Hepatocyte (in vitro differentiated cells): ENCODE data around the gene VMAC. TPM values are rescaled to one million over a fixed set of nuclear protein-coding genes. Genes with fewer than 3 reads are reported as not detected.

ENCODE experiments used
- DNase-seq: peaks from one replicate; pipeline ENCODE4 v3.0.0-alpha.2; 2016; ENCODE audit warnings: low spot score
- H2AFZ ChIP-seq: fragments of 200-600 bp; sonication (generic); 2 replicates; pipeline ENCODE4 v1.6.0; 2016; ENCODE audit warnings: antibody characterized with exemption, mild to moderate bottlenecking
- H3K27ac ChIP-seq: fragments of 200-600 bp; sonication (generic); 2 replicates; pipeline ENCODE4 v1.5.1; 2016; ENCODE audit warnings: mild to moderate bottlenecking
- H3K27me3 ChIP-seq: fragments of 200-600 bp; sonication (generic); 2 replicates; pipeline ENCODE4 v1.6.1; 2016
- H3K36me3 ChIP-seq: fragments of 200-600 bp; sonication (generic); replicated peaks from 2 replicates; pipeline ENCODE4 v1.5.1; 2016; ENCODE audit warnings: low read depth; ENCODE audit not compliant: insufficient read depth
- H3K4me1 ChIP-seq: fragments of 200-600 bp; sonication (generic); 2 replicates; pipeline ENCODE4 v1.5.1; 2016; ENCODE audit warnings: mild to moderate bottlenecking, moderate library complexity; ENCODE audit not compliant: insufficient read depth
- H3K4me2 ChIP-seq: fragments of 200-600 bp; sonication (generic); 2 replicates; pipeline ENCODE4 v1.6.0; 2016
- H3K4me3 ChIP-seq: fragments of 200-600 bp; sonication (generic); 2 replicates; pipeline ENCODE4 v1.5.1; 2016; ENCODE audit warnings: mild to moderate bottlenecking
- H3K79me2 ChIP-seq: fragments of 200-600 bp; sonication (generic); 2 replicates; pipeline ENCODE4 v1.6.0; 2017; ENCODE audit warnings: mild to moderate bottlenecking
- H3K9me2 ChIP-seq: fragments of 200-600 bp; sonication (generic); replicated peaks from 2 replicates; pipeline ENCODE4 v1.6.0; 2017; ENCODE audit warnings: mild to moderate bottlenecking; ENCODE audit not compliant: insufficient read depth
- H3K9me3 ChIP-seq: fragments of 200-600 bp; sonication (generic); 2 replicates; pipeline ENCODE4 v1.5.1; 2016; ENCODE audit warnings: low read depth, mild to moderate bottlenecking
- H4K20me1 ChIP-seq: fragments of 200-600 bp; sonication (generic); 2 replicates; pipeline ENCODE4 v1.6.0; 2016; ENCODE audit warnings: mild to moderate bottlenecking; ENCODE audit not compliant: insufficient read depth, poor library complexity, severe bottlenecking
- CTCF ChIP-seq: fragments of 200-600 bp; sonication (generic); IDR thresholded peaks from 2 replicates; pipeline ENCODE4 v1.5.1; 2016; ENCODE audit warnings: antibody characterized with exemption, mild to moderate bottlenecking; ENCODE audit not compliant: poor library complexity
- EZH2 ChIP-seq: fragments of 200-600 bp; sonication (generic); IDR thresholded peaks from 2 replicates; pipeline ENCODE4 v1.6.1; 2016; ENCODE audit warnings: antibody characterized with exemption, mild to moderate bottlenecking, borderline replicate concordance
- EZH2phosphoT487 ChIP-seq: fragments of 200-600 bp; sonication (generic); IDR thresholded peaks from one replicate; pipeline ENCODE4 v1.6.1; 2018; ENCODE audit warnings: antibody characterized with exemption, mild to moderate bottlenecking, low read depth, moderate library complexity; ENCODE audit not compliant: unreplicated experiment, severe bottlenecking
- WGBS: methylation state at CpG from one replicate; pipeline ENCODE4 v1.1.6; 2016; ENCODE audit warnings: low lambda C conversion rate; ENCODE audit errors: missing lambda C conversion rate; 5-methylcytosine and 5-hydroxymethylcytosine counted together
- polyA plus RNA-seq: library from polyadenylated mRNA; unstranded; fragments of >200 nt; fragmentation: Nextera tagmentation; extraction: Ambion mirVana; gene quantifications from 2 replicates; pipeline ENCODE4 v1.2.1, GENCODE V29; 2016
- total RNA-seq: library from RNA; depleted of rRNA; stranded (reverse); fragments of >200 nt; gene quantifications from 2 replicates; pipeline ENCODE4 v1.2.3, GENCODE V29; 2014

Gene VMAC
- total and polyA plus RNA-seq, 2 experiments from 2014 or later: 4.5 to 5.9 TPM

DNA sequence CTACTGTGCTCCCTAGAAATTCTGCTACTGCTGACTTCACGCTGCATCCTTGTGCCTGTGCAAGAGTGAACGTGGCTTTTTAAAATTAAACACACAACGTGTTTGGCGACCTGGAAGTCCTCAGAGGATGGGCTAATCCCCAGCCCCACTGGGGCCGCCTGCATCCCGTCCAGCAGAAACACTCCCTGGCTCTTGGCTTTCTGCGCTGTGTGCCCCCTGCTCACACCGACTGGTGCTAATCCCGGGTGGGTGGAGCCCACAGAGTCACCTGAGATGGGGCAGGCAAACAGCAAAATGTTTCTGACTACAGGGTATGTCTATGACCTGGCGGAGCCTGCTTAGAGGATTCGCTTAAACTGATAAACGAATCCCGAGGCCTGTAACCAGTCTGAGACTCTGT, 24.5 kb downstream of the VMAC start:
- Histone ChIP-seq H3K4me2 (no peak overlapping the region), H3K9me2 (no peaks in the 10 kb centered on the region), H3K9me3 (no peaks in the 10 kb centered on the region), H4K20me1 (no peaks in the 10 kb centered on the region), H3K27ac (peak overlapping the region; percentile 46), H3K4me1 (peaks cover 28% of the 10 kb centered on the region), H2AFZ (no peak overlapping the region), H3K27me3 (no peaks in the 10 kb centered on the region), H3K79me2 (peaks cover 11% of the 10 kb centered on the region), H3K4me3 (no peak overlapping the region), H3K36me3 (no peaks in the 10 kb centered on the region)
- TF ChIP-seq CTCF (no peak), EZH2 (no peak)
- 76% methylated on average over 13 of the region's 13 CpGs for WGBS
- DNase-seq: no peak

DNA sequence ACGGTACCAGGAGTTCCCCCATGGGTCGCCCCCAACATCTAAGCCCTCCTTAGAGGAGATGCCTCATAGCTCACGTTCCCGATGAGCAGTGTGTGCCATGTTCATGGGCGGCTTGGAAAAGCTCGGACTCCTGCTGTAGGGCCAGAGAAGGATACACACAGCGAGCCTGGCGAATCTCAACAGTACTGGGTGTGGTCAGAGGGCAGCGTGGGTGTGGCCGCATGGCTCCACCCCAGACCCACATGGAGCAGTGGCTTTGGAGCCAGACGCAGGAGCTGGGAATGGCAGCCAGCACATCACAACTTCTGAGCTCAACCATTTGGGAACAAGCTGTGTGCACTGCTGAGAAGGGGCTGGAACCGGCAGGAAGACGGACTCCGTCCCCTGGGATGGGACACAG, 25.0 kb downstream of the VMAC start:
- no peak for TF ChIP-seq CTCF
- TF ChIP-seq EZH2phosphoT487: no peak
- no peak for TF ChIP-seq EZH2
- Histone ChIP-seq H2AFZ (no peak overlapping the region), H3K27ac (peak overlapping the region; percentile 46), H3K9me2 (no peaks in the 10 kb centered on the region), H4K20me1 (no peaks in the 10 kb centered on the region), H3K4me2 (no peak overlapping the region), H3K4me3 (no peak overlapping the region), H3K4me1 (peaks cover 33% of the 10 kb centered on the region), H3K79me2 (peaks cover 16% of the 10 kb centered on the region), H3K9me3 (no peaks in the 10 kb centered on the region), H3K36me3 (no peaks in the 10 kb centered on the region), H3K27me3 (no peaks in the 10 kb centered on the region)
- DNase-seq: no peak
- WGBS: 88% methylated on average over 14 of the region's 14 CpGs

DNA sequence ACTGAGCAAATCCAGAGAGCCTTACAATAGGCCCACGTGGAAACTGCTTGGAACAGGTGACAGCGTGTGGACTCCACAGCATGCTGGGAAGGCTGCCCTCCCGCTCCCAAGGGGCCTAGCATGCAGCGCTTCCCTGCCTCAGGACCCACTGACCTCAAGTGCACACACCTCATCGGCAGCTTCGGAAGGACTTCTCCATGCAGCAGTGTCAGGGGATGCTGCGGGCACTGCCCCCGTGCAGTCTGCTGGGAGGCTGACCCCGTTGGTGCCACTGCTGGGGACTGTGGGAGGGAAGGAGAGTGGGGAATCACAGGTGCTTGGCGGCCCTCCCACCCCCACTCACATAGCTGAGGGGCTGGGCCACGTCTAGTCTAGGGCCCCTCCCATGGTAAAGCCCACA, 26.6 kb downstream of the VMAC start:
- Histone ChIP-seq H3K9me3 (no peaks in the 10 kb centered on the region), H3K4me2 (no peak overlapping the region), H3K4me1 (peaks cover 38% of the 10 kb centered on the region), H4K20me1 (peaks cover 9% of the 10 kb centered on the region), H2AFZ (no peak overlapping the region), H3K9me2 (no peaks in the 10 kb centered on the region), H3K27ac (no peak overlapping the region), H3K79me2 (peaks cover 22% of the 10 kb centered on the region), H3K36me3 (no peaks in the 10 kb centered on the region), H3K27me3 (no peaks in the 10 kb centered on the region), H3K4me3 (no peak overlapping the region)
- WGBS: 94% methylated on average over 11 of the region's 11 CpGs
- no peak for TF ChIP-seq CTCF
- no peak for TF ChIP-seq EZH2
- no peak for TF ChIP-seq EZH2phosphoT487
- no peak for DNase-seq

DNA sequence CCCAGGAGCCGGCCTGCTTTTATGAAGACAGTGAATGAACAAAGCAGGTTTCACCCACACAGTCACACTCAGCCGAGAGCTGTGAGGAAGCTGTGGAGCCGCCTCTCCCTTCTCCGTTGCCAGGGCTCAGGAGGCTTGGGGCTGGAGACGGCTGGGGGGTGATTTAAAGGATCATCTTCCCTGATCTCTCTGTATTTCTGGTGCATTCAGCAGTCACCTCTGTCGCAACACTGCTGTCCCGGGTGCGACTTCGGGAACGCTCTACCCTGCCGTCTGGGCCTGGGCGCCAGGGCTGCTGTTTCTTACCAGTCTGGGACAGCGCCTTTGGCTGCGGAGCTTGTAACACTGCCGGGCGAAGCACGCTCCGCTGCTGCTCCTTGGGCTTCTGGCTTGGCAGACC, 27.5 kb downstream of the VMAC start:
- no peak overlapping the region for H3K27ac ChIP-seq
- peaks cover 14% of the 10 kb centered on the region for H4K20me1 ChIP-seq
- H3K4me3 ChIP-seq: no peak overlapping the region
- H3K4me2 ChIP-seq: no peak overlapping the region
- WGBS: 94% methylated on average over 17 of the region's 18 CpGs
- H3K9me2 ChIP-seq: no peaks in the 10 kb centered on the region
- no peaks in the 10 kb centered on the region for H3K9me3 ChIP-seq
- TF ChIP-seq EZH2phosphoT487 (no peak), CTCF (no peak), EZH2 (no peak)
- peaks cover 30% of the 10 kb centered on the region for H3K79me2 ChIP-seq
- no peak overlapping the region for H2AFZ ChIP-seq
- H3K4me1 ChIP-seq: peaks cover 32% of the 10 kb centered on the region
- H3K27me3 ChIP-seq: no peaks in the 10 kb centered on the region
- no peak for DNase-seq
- H3K36me3 ChIP-seq: no peaks in the 10 kb centered on the region
